ENCODE data around the gene ELOVL2. TPM values are rescaled to one million over a fixed set of nuclear protein-coding genes. Genes with fewer than 3 reads are reported as not detected.

ELOVL2 gene
- total RNA-seq, 1 donor from 2014 or later = 0.52 TPM

DNA sequence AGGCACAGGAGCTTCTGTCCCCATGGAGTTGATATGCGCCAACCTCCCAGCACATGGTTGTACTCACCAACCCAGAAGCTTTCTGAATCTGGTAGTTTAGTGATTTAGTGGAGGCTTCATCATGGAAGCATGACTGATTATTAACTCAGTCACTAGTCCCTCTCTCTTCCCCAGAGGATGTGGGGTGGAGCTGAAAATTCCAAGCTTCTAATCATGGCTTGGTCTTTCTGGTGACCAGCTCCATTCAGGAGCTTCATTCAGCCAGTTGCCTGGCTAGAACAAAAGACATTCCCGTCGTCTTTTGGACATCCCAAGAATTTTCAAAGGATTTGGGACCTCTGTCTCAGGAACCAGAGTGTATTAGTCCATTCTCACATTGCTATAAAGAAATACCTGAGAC is 36.2 kb upstream of the ELOVL2 start:
- no peaks in the 10 kb centered on the region for H3K9me3 ChIP-seq (ENCODE audit: control insufficient read depth in 3 of 3, low read length in 3 of 3)
- H3K4me1 ChIP-seq (ENCODE audit: control insufficient read depth in 3 of 3, insufficient read depth in 3 of 3, low read length in 3 of 3) = no peaks in the 10 kb centered on the region
- H3K36me3 ChIP-seq (ENCODE audit: control insufficient read depth in 3 of 3, insufficient read depth in 3 of 3, low read length in 3 of 3) = no peaks in the 10 kb centered on the region
- H3K4me3 ChIP-seq (ENCODE audit: low read length in 3 of 3) = no peak overlapping the region
- H3K27ac ChIP-seq (ENCODE audit: low read depth, low read length) = no peak overlapping the region
- H3K9ac ChIP-seq (ENCODE audit: low read depth in 1 of 3, low read length in 3 of 3) = no peak overlapping the region
- H3K27me3 ChIP-seq (ENCODE audit: control insufficient read depth in 3 of 3, insufficient read depth in 3 of 3, low read length in 3 of 3) = peaks cover 0 to 3% (median 0%) of the 10 kb centered on the region in 3 donors

DNA sequence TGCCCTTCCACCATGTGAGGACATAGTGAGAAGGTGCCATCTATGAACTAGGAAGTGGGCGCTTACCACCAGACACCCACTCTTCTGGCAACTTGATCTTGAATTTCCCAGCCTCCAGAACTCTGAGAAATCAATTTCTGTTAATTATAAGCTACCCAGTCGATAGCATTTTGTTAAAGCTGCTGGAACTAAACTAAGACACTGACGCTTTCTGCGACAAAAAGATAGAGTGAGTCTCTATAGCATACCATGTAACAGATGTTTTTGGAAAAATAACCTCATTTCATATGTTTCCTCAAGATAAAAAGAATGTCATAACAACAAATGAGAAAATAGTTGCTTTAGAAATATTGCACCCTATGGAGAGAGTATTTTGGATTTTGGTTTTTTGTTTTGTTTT is 34.2 kb upstream of the ELOVL2 start:
- Histone ChIP-seq H3K36me3 (ENCODE audit: control insufficient read depth in 3 of 3, insufficient read depth in 3 of 3, low read length in 3 of 3) (no peaks in the 10 kb centered on the region), H3K4me3 (ENCODE audit: low read length in 3 of 3) (no peak overlapping the region), H3K9ac (ENCODE audit: low read depth in 1 of 3, low read length in 3 of 3) (no peak overlapping the region), H3K27ac (ENCODE audit: low read depth, low read length) (no peak overlapping the region), H3K4me1 (ENCODE audit: control insufficient read depth in 3 of 3, insufficient read depth in 3 of 3, low read length in 3 of 3) (no peaks in the 10 kb centered on the region), H3K27me3 (ENCODE audit: control insufficient read depth in 3 of 3, insufficient read depth in 3 of 3, low read length in 3 of 3) (no peaks in the 10 kb centered on the region), H3K9me3 (ENCODE audit: control insufficient read depth in 3 of 3, low read length in 3 of 3) (no peaks in the 10 kb centered on the region)

DNA sequence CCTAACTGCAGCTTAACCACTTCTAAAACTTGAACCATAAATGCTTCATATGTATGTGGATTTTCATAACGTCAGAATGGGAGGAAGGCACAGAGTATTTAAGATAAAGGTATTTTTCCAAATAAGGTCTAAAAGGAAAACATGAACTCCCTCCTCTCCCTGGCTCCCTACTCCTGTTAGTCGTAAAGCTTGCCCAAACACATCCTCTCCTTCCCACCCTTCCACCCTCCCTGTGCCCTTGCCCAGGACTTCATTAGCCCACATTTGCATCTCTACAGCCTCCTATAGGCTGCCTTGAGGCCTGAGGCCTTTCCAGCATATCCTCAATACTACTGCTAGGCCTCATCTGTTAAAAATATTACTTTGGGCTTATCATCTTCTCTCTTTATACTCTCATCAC is 32.4 kb upstream of the ELOVL2 start:
- Histone ChIP-seq H3K4me1 (ENCODE audit: control insufficient read depth in 3 of 3, insufficient read depth in 3 of 3, low read length in 3 of 3) (no peaks in the 10 kb centered on the region), H3K9ac (ENCODE audit: low read depth in 1 of 3, low read length in 3 of 3) (no peak overlapping the region), H3K27me3 (ENCODE audit: control insufficient read depth in 3 of 3, insufficient read depth in 3 of 3, low read length in 3 of 3) (no peaks in the 10 kb centered on the region), H3K27ac (ENCODE audit: low read depth, low read length) (no peak overlapping the region), H3K4me3 (ENCODE audit: low read length in 3 of 3) (no peak overlapping the region), H3K9me3 (ENCODE audit: control insufficient read depth in 3 of 3, low read length in 3 of 3) (no peaks in the 10 kb centered on the region), H3K36me3 (ENCODE audit: control insufficient read depth in 3 of 3, insufficient read depth in 3 of 3, low read length in 3 of 3) (no peaks in the 10 kb centered on the region)

DNA sequence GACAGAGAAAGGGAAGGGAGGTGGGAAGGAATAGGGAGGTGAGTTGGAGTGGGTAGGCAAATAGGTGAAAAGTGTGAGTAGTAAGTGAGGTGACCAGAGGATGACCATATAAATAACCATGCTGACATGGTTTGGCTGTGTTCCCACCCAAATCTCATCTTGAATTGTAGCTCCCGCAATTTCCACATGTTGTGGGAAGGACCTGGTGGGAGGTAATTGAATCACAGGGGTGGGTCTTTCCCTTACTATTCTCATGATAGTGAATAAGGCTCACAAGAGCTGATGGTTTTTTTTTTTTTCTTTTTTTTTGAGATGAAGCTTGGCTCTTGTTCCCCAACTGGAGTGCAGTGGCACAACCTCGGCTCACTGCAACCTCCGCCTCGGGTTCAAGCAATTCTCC is 28.0 kb upstream of the ELOVL2 start:
- Histone ChIP-seq H3K9ac (ENCODE audit: low read depth in 1 of 3, low read length in 3 of 3) (no peak overlapping the region), H3K4me1 (ENCODE audit: control insufficient read depth in 3 of 3, insufficient read depth in 3 of 3, low read length in 3 of 3) (no peaks in the 10 kb centered on the region), H3K36me3 (ENCODE audit: control insufficient read depth in 3 of 3, insufficient read depth in 3 of 3, low read length in 3 of 3) (no peaks in the 10 kb centered on the region), H3K9me3 (ENCODE audit: control insufficient read depth in 3 of 3, low read length in 3 of 3) (no peaks in the 10 kb centered on the region), H3K27ac (ENCODE audit: low read depth, low read length) (no peak overlapping the region), H3K4me3 (ENCODE audit: low read length in 3 of 3) (no peak overlapping the region), H3K27me3 (ENCODE audit: control insufficient read depth in 3 of 3, insufficient read depth in 3 of 3, low read length in 3 of 3) (no peaks in the 10 kb centered on the region)

DNA sequence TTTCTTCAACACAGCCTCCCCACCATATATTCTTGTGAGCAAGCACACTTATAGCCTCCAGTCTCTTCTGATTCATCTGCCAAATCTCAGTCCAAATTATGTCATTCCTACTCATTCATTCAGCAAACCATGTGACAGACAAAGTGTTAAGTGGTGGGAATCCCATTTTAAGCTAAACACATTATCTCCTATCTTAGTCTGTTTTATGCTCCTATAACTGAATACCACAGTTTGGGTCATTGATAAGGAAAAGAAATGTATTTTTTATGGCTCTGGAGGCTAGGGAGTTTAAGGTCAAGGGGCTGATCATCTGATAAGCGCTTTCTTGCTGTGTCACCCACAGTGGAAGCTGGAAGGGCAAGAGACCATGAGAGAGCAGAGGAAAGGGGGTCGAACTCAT is 25.7 kb upstream of the ELOVL2 start:
- Histone ChIP-seq H3K9ac (ENCODE audit: low read depth in 1 of 3, low read length in 3 of 3) (no peak overlapping the region), H3K4me3 (ENCODE audit: low read length in 3 of 3) (no peak overlapping the region), H3K27me3 (ENCODE audit: control insufficient read depth in 3 of 3, insufficient read depth in 3 of 3, low read length in 3 of 3) (no peaks in the 10 kb centered on the region), H3K36me3 (ENCODE audit: control insufficient read depth in 3 of 3, insufficient read depth in 3 of 3, low read length in 3 of 3) (no peaks in the 10 kb centered on the region), H3K27ac (ENCODE audit: low read depth, low read length) (no peak overlapping the region), H3K4me1 (ENCODE audit: control insufficient read depth in 3 of 3, insufficient read depth in 3 of 3, low read length in 3 of 3) (no peaks in the 10 kb centered on the region), H3K9me3 (ENCODE audit: control insufficient read depth in 3 of 3, low read length in 3 of 3) (no peaks in the 10 kb centered on the region)

DNA sequence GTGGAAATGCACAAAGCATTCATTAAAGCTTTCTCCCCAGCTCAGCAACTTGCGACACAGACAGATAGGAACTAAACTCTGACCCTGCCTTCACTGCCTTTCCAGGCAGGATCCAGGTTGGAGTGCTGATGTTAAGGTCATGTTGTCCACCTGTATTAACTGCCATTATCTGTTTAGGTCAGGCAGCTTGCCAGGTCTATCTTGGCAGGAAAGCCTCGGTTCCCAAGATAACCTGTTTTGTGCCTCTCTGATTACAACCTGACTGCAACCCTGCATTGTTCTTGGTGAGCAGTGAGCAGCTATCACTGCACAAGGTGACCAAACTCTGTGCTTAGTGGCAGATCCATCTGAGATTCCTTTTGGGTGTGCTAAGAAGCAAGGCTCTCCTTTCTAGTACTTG is 23.2 kb upstream of the ELOVL2 start:
- H3K9ac ChIP-seq (ENCODE audit: low read depth in 1 of 3, low read length in 3 of 3) = no peak overlapping the region
- H3K9me3 ChIP-seq (ENCODE audit: control insufficient read depth in 3 of 3, low read length in 3 of 3) = no peaks in the 10 kb centered on the region
- no peak overlapping the region for H3K27ac ChIP-seq (ENCODE audit: low read depth, low read length)
- no peaks in the 10 kb centered on the region for H3K4me1 ChIP-seq (ENCODE audit: control insufficient read depth in 3 of 3, insufficient read depth in 3 of 3, low read length in 3 of 3)
- no peaks in the 10 kb centered on the region for H3K27me3 ChIP-seq (ENCODE audit: control insufficient read depth in 3 of 3, insufficient read depth in 3 of 3, low read length in 3 of 3)
- no peak overlapping the region for H3K4me3 ChIP-seq (ENCODE audit: low read length in 3 of 3)
- H3K36me3 ChIP-seq (ENCODE audit: control insufficient read depth in 3 of 3, insufficient read depth in 3 of 3, low read length in 3 of 3) = no peaks in the 10 kb centered on the region

DNA sequence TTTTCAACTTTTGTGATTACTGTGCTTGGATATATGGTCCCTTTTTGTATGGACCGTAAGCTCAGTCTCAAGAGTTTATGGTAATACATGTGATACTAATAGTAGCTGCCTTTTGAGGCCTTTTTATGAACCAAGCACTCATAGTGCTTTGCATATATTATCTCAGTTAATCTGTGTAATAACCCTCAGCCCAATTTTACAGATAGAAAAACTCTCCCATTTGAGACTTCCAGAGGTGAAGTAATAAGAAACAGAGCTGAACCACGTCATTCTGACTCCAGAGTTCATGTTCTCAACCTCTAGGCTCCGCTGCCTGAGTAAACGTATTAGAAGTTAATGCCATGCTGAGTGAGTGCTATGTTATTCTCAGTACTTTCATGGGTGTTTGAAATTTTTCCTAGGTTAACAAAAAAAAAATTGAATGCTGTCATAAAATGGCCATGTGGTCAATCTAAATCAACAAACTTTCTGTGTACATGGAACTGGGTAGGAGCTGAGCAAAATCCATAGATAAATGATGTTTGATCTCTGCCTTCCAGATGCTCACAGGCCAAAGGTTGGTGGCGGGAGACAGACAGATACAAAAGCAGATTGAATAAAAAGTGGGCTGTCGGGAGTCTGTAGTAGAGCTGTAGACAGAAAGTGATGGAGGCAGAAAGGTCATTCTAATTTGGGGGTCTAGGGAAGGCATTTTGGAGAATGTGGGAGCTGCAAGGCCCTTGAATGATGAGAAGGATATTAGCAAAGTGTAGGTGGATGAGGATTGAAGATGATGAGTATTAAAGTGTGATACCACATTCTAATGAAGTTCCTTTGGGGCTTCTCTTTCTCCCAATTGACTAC is 22.6 kb upstream of the ELOVL2 start:
- Histone ChIP-seq H3K36me3 (ENCODE audit: control insufficient read depth in 3 of 3, insufficient read depth in 3 of 3, low read length in 3 of 3) (no peaks in the 10 kb centered on the region), H3K9ac (ENCODE audit: low read depth in 1 of 3, low read length in 3 of 3) (no peak overlapping the region), H3K4me3 (ENCODE audit: low read length in 3 of 3) (no peak overlapping the region), H3K27ac (ENCODE audit: low read depth, low read length) (no peak overlapping the region), H3K27me3 (ENCODE audit: control insufficient read depth in 3 of 3, insufficient read depth in 3 of 3, low read length in 3 of 3) (no peaks in the 10 kb centered on the region), H3K4me1 (ENCODE audit: control insufficient read depth in 3 of 3, insufficient read depth in 3 of 3, low read length in 3 of 3) (no peaks in the 10 kb centered on the region), H3K9me3 (ENCODE audit: control insufficient read depth in 3 of 3, low read length in 3 of 3) (no peaks in the 10 kb centered on the region)

DNA sequence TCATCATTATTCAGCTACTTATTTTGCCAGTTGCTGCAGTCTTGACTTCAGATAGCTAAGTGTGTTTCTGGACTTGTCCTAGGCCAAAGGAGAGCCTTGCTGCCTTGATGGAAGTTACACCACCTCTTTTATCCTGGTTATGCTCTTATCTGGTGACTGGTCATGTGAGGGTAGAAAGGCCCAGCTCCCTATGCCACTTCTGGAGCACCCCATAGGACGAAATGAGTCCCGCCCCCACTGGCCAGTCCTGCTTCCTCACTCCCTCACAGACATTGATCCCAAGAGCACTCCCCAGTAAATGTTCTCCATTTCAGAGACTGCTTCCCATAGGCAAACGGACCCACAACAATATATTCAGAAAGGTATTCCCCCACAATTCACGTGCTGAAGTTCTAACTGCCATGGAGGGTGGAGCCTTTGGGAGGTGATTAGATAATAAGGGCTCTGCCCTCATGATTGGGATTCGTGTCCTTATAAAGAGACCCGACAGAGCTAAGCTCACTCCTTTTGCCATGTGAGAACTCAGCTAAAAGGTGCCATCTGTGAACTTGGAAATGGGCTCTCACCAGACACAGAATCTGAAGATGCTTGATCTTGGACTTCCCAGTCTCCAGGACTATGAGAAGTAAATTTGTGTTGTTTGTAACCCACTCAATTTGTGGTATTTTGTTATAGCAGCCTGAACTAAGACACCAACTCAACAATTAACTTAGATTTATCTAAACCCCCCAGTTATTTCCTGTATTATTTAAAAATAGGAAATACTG is 21.5 kb upstream of the ELOVL2 start:
- no peak overlapping the region for H3K4me3 ChIP-seq (ENCODE audit: low read length in 3 of 3)
- no peaks in the 10 kb centered on the region for H3K36me3 ChIP-seq (ENCODE audit: control insufficient read depth in 3 of 3, insufficient read depth in 3 of 3, low read length in 3 of 3)
- no peak overlapping the region for H3K27ac ChIP-seq (ENCODE audit: low read depth, low read length)
- no peaks in the 10 kb centered on the region for H3K9me3 ChIP-seq (ENCODE audit: control insufficient read depth in 3 of 3, low read length in 3 of 3)
- no peak overlapping the region for H3K9ac ChIP-seq (ENCODE audit: low read depth in 1 of 3, low read length in 3 of 3)
- H3K27me3 ChIP-seq (ENCODE audit: control insufficient read depth in 3 of 3, insufficient read depth in 3 of 3, low read length in 3 of 3) = no peaks in the 10 kb centered on the region
- H3K4me1 ChIP-seq (ENCODE audit: control insufficient read depth in 3 of 3, insufficient read depth in 3 of 3, low read length in 3 of 3) = no peaks in the 10 kb centered on the region

DNA sequence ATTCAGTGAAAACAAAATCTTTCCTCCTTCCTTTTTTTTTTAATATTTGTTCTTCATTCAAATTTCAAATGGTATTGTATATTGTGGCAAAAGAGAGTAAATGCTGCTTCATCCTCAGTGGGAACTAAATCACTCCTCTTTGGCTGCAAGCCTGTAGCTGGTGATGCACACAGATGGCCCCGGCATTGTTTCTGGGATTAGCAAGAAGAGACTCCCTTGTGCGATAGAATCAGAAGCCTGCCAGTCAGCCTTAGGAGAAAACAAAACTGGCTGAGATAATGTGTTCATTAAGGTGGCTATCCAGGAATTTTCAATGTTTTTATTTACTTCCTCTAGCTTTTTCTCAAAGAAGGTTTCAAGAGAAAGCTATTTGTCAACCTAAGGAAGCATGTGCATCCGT is 20.7 kb upstream of the ELOVL2 start:
- H3K9ac ChIP-seq (ENCODE audit: low read depth in 1 of 3, low read length in 3 of 3) = no peak overlapping the region
- H3K36me3 ChIP-seq (ENCODE audit: control insufficient read depth in 3 of 3, insufficient read depth in 3 of 3, low read length in 3 of 3) = no peaks in the 10 kb centered on the region
- no peak overlapping the region for H3K4me3 ChIP-seq (ENCODE audit: low read length in 3 of 3)
- no peaks in the 10 kb centered on the region for H3K9me3 ChIP-seq (ENCODE audit: control insufficient read depth in 3 of 3, low read length in 3 of 3)
- H3K27me3 ChIP-seq (ENCODE audit: control insufficient read depth in 3 of 3, insufficient read depth in 3 of 3, low read length in 3 of 3) = no peaks in the 10 kb centered on the region
- H3K27ac ChIP-seq (ENCODE audit: low read depth, low read length) = no peak overlapping the region
- no peaks in the 10 kb centered on the region for H3K4me1 ChIP-seq (ENCODE audit: control insufficient read depth in 3 of 3, insufficient read depth in 3 of 3, low read length in 3 of 3)

DNA sequence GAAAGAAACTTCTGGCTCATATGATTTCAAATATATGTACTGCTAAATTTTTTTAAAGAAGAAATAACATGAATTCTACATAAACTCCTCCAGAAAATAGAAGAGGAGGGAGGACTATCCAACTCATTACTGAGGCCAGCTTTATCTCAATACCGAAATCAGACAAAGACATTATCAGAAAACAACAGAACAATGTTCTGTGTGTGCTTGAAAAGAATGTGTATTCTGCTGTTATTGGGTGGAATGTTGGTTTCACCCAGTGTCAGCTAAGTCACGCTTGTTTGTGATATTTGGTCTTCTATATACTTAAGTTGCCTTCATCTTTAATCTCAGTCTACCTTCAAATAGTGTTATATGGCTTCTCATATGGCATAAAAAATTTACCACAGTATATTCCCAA is 18.6 kb upstream of the ELOVL2 start:
- no peak overlapping the region for H3K9ac ChIP-seq (ENCODE audit: low read depth in 1 of 3, low read length in 3 of 3)
- H3K27ac ChIP-seq (ENCODE audit: low read depth, low read length) = no peak overlapping the region
- no peaks in the 10 kb centered on the region for H3K4me1 ChIP-seq (ENCODE audit: control insufficient read depth in 3 of 3, insufficient read depth in 3 of 3, low read length in 3 of 3)
- no peaks in the 10 kb centered on the region for H3K36me3 ChIP-seq (ENCODE audit: control insufficient read depth in 3 of 3, insufficient read depth in 3 of 3, low read length in 3 of 3)
- H3K4me3 ChIP-seq (ENCODE audit: low read length in 3 of 3) = no peak overlapping the region
- no peaks in the 10 kb centered on the region for H3K9me3 ChIP-seq (ENCODE audit: control insufficient read depth in 3 of 3, low read length in 3 of 3)
- no peaks in the 10 kb centered on the region for H3K27me3 ChIP-seq (ENCODE audit: control insufficient read depth in 3 of 3, insufficient read depth in 3 of 3, low read length in 3 of 3)

Measured in skeletal muscle tissue (tissue), 4 donors.